ENCODE measurements around the gene SLC6A13.

DNA sequence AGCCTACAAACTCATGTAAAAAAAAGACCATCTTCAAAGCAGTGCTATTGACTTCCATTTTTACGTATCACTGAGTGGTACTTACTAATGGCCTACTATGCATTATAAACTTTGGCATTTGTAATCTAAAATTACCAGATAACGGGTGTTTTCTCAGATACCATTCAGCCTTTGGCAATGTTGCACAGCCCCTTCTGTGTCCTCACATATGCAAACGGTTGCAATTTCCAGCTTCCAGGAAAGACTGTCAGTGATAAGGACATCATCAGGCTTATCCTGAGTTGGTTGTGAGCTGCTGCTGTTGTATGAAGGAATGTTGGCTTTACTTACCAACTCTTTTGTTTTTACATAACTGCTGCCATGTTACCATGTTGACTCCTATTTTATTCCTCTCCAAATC, 1.6 kb upstream of the SLC6A13 start:
- TF ChIP-seq, protein P1, sequence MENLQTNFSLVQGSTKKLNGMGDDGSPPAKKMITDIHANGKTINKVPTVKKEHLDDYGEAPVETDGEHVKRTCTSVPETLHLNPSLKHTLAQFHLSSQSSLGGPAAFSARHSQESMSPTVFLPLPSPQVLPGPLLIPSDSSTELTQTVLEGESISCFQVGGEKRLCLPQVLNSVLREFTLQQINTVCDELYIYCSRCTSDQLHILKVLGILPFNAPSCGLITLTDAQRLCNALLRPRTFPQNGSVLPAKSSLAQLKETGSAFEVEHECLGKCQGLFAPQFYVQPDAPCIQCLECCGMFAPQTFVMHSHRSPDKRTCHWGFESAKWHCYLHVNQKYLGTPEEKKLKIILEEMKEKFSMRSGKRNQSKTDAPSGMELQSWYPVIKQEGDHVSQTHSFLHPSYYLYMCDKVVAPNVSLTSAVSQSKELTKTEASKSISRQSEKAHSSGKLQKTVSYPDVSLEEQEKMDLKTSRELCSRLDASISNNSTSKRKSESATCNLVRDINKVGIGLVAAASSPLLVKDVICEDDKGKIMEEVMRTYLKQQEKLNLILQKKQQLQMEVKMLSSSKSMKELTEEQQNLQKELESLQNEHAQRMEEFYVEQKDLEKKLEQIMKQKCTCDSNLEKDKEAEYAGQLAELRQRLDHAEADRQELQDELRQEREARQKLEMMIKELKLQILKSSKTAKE (CRISPR knock-in tag; IDR thresholded peaks at IDR 0.05; ENCODE audit: borderline replicate concordance) = no peak
- TF ChIP-seq JUND (CRISPR knock-in tag; IDR thresholded peaks at IDR 0.05) (no peak), ZNF562 (CRISPR knock-in tag; IDR thresholded peaks at IDR 0.05; ENCODE audit: borderline replicate concordance) (no peak), YEATS4 (CRISPR knock-in tag; IDR thresholded peaks at IDR 0.05; ENCODE audit: borderline replicate concordance) (no peak), POLR2A (IDR thresholded peaks at IDR 0.05; ENCODE audit: insufficient read depth in 1 of 2, low read depth in 2 of 2, low read length in 2 of 2) (no peak), ZBTB38 (CRISPR knock-in tag; IDR thresholded peaks at IDR 0.05) (no peak), NFE2 (CRISPR knock-in tag; IDR thresholded peaks at IDR 0.05) (no peak), TEAD2 (CRISPR knock-in tag; IDR thresholded peaks at IDR 0.05) (no peak), MXD4 (CRISPR knock-in tag; IDR thresholded peaks at IDR 0.05) (no peak), NR1H2 (CRISPR knock-in tag; IDR thresholded peaks at IDR 0.05; ENCODE audit: borderline replicate concordance, low read depth) (no peak), ZC3H4 (CRISPR knock-in tag; IDR thresholded peaks at IDR 0.05; ENCODE audit: borderline replicate concordance) (no peak), BRCA1 (CRISPR knock-in tag; IDR thresholded peaks at IDR 0.05) (no peak), ZBTB8A (CRISPR knock-in tag; IDR thresholded peaks at IDR 0.05; ENCODE audit: borderline replicate concordance, low read depth) (no peak)
- TF ChIP-seq, protein P2, sequence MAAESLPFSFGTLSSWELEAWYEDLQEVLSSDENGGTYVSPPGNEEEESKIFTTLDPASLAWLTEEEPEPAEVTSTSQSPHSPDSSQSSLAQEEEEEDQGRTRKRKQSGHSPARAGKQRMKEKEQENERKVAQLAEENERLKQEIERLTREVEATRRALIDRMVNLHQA (CRISPR knock-in tag; IDR thresholded peaks at IDR 0.05) = no peak
